GM21717 (cell line): Measurements from ENCODE around the gene SLC43A3.
"Not testable (repeated sequence)": the region's sequence is repeated elsewhere in the genome, so short reads cannot be mapped to it uniquely, and the experiment has no call there.

Experiments used
- ATAC-seq: cut with Tn5 transposase; IDR thresholded peaks from one replicate; pipeline ENCODE4 v1.9.1; 2021; ENCODE audit warnings: mild to moderate bottlenecking, moderate library complexity; ENCODE audit not compliant: unreplicated experiment

SLC43A3 gene

DNA sequence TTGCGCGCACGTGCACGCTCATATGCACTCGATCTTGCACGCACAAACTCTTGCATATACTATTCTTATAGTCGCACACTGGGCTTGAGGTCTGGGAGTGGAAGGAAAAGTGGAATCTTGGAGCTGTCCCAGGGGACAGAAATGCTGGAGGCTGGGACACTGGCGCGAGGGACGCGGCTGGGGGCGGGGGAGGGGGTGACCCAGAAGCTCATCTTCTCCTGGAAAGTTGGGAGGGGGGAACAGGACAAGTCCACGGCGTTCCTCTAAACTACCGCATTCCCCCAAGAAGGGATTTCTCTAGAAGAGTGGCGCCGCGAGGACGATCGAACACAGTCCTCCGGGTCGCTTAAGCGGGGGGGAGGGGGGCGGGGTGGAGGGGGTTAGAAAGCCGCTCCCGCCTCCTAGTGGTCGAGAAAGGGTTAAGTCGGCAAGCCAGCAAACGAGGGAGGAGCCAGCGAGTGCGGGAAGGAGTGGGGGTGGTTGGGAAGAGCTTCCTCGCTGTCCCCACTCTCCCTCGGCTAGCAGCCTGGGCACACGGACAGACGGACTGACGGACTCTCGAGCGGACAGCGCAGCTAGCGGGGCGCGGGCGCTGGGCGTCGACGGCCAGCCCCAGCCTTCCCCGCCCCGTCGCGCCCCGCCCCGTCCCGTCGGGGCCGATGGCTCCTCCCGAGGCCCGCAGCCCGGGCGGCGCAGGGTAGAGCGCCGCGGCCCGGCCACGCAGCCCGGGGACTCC lies 33.3 kb upstream of the SLC43A3 start, which contains the start of gene RTN4RL2:
Gene RTN4RL2 (plus strand): TSS at position 507 of the 736 bp plus-strand sequence. CDS start 338 bp downstream, outside the sequence.
- no peak for ATAC-seq

DNA sequence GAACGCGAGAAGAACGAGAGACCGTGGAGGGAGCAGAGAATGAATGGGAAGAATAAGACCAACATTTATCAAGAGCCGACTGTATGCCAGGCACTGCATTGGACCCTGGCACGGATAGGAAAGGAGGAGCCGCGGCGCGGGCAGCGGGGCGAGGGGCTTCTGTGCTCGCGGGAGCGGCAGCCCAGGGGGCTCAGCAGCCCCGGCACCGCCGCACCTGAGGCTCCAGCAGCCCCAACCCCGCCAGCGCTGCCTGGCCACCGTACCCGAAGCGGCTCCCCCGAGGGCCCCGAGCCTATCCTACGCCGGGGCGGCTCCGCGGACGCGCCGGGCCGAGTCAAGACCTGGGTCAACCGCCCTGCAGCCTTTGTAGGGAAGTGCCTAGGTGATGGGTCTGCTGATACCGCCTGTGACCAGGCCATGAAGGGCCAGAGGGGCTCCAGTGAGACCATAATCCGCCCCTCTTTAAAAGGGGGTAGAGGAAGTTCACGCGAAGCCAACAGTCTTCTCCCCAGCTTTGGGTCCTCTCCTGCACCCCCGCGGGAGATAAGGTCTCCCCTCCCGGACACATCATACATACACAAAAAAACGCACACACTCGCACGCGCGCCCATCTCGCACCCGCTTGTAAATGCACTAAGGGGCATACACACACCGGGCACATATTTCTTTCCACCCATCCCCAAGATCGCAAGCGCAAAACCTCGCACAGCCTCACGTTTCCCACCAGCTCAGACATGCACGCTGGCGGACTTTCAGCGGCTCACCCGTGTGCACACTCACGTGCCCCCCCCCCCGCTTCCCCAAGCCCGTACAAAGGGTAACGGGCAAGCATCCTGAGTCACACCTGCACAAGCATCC lies 32.5 kb upstream of the SLC43A3 start:
- no peak for ATAC-seq

DNA sequence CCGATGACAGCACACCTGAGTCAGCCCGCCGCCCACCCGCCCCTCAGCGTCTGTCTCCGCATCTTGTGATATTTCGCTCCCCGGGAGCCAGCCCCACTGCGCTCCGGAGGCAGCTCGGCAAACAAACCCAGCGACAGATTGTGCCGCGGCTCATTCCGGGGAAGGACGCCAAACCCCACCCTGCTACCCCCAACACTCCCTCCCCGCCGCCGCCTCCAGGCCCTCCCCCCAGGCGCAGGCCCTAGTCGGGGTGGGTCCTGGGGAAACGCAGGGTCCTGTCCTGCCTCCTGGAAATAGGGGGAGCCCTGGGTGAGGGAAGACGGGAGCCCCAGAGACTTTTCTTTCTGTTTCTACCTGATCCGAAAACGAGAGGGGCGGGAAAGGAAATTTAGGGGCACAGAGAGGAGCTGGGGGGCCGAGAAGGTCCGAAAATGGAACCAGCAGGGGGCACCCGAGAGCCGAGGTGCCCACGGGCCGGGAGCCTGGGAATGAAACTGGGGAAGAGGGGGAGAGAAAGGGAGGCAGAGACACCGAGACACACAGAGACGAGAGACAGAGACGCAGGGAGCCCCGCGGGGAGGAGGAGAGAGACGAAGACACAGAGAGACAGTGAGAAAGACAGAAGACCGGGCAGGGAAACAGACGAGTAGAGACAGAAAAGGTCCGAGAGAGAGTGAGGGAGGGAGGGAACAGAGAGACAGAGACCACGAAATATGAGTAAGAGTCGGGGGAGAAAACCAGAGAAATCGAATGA lies 31.7 kb upstream of the SLC43A3 start:
- peak; percentile 37 for ATAC-seq

DNA sequence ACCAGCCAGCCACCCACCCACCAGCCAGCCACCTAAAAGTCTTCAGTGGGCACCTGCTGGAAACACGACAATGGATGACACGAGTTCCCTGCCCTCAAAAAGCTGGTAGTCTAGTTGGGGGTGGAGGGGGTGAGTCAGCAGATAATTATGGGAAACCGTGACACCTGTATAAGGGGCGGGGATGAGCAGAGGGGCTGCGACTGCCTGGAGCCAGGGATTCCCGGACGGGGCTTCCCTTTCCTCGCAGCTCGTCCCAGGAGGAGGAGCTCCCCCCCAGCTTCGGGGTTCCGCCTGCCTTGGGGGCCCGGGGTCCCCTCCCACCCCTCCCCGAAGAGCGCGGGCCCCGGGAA lies 31.1 kb upstream of the SLC43A3 start:
- ATAC-seq, result no peak

DNA sequence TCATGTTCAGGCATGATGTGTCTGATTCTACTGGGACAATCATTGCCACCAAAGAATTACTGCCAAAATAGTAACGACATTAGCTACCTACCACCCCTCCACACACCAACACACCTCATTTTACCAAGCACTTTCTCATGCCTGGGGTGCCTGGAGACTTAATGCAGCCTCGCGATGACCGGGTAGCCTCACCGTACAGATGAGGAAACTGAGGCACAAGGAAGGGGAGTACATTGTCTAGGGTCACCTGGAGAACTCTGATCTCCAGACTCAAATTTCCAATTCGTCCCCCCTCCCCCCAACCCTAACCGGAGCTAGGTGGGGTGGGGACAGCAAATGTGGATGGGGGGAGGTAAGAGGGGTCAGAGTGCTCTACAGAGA lies 30.7 kb upstream of the SLC43A3 start:
- peak; percentile 14 for ATAC-seq

DNA sequence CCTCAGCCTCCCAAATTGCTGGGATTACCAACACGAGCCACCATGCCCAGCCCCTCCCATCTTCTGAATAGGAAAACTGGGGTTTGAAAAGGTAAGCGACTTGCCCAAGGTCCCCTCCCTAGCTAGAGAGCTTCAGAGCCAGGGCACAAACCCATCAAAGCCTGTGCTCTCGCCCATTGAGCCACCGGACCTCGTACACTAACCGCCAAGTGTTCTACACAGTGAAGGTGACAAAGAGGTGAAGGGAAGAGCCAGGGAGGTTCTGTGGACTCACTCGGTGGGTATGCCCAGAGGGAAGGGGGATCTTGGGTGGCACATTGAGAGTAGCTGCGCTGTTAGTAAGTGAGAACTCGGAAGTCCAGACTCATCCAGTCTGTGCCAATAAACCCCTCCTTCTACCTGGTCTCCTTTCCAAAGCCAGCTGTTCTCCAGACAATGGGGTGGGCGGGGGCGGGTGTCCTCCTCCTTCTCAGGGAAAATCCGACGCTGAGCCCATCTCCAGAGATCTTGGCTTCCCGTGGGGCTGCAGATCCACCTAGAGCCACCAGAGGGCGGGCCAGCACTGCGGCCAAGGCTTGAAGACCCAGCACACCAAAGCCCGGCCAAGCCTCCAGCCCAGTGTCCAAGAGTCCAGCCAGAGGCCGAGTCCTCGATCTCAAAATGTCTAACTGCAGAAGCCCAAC lies 30.2 kb upstream of the SLC43A3 start:
- ATAC-seq, result peak; percentile 61

DNA sequence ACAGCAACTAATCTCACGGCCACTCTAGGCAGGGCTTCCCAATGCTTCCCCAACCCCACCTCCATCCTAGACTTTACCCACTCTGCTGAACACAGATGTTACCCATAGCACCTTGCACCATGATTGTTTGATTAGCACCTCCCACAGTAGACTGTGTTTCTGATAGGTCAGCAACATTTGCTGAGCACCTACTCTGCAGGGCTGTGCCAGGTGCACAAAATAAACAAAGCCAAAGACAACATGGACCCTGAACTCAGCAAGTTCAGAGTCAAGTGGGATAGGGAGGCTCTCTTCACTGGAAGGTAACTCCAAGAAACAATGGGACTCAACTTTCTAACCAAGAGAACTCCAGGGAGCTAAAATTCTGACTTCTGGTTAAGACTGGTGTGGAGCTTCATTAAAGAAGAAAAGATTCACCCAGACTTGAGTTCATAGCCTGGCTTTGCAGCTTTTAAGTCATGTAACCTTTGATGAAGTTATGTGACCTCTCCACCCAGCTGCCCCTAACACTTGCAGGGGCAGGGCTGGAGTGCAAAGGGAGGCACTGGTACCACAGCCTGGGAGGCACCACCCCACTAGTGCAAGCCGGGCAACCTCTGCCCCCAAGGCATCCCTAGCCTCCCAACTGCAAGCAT lies 26.7 kb upstream of the SLC43A3 start:
- ATAC-seq, result no peak

DNA sequence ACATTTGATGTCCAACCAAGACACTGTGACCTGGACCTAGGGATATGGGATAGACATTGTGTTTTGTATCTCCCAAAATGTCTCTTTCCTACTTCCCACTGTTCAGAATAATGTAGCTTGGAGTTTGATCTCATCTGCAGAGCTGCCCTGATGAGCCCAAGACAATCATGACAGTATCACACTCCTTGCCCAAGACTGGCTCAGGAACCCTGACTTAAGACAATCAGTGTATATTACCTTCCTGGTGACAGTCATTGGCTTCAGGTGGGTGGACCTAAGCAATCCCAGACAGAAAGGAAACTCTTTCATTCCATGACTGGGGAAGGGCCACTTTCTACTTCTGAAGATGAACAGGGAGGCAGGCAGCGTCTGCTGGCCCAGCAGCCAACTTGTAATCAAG lies 19.1 kb upstream of the SLC43A3 start:
- no peak for ATAC-seq

DNA sequence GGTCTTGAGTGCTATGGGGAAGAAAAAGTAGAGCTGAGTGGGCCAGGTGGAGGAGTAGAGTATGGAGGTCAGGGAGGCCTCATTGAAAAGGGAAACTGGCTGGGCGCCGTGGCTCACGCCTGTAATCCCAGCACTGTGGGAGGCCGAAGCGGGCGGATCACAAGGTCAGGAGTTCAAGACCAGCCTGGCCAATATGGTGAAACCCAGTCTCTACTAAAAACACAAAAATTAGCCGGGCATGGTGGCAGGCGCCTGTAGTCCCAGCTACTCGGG lies 18.1 kb upstream of the SLC43A3 start:
- ATAC-seq, result not testable (repeated sequence)

DNA sequence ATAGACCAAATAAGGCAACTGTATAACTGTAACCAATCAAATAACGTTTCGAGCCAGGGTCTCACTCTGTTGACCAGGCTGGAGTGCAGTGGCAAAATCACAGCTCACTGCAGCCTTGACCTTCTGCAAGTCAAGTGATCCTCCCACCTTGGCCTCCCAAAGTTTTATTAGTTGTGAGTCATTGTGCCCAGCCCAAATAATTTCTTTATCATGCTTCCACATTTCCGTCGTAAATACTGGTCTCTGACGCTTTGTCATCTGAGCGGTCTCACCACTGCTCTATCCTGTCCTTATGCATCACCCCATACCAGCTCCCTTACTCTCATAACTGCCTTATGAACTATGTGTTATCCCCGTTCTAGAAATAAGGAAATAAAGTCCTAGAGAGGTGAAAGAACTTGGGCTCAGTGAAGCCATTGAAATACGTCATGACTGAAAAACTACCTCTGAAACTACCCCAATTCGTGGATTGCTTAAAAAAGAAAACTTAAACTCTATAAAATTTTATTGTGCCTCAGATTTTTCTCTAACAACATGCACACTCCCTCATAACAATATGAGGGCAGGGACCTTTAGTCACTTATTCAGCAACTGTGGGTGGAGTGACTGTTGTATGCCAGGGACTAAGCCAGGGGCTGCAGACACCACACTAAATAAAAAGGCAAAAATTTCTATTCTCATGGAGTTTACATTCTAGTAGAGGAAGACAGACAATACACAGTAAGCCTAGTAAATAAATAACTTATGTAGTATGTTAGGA lies 17.6 kb upstream of the SLC43A3 start:
- no peak for ATAC-seq

DNA sequence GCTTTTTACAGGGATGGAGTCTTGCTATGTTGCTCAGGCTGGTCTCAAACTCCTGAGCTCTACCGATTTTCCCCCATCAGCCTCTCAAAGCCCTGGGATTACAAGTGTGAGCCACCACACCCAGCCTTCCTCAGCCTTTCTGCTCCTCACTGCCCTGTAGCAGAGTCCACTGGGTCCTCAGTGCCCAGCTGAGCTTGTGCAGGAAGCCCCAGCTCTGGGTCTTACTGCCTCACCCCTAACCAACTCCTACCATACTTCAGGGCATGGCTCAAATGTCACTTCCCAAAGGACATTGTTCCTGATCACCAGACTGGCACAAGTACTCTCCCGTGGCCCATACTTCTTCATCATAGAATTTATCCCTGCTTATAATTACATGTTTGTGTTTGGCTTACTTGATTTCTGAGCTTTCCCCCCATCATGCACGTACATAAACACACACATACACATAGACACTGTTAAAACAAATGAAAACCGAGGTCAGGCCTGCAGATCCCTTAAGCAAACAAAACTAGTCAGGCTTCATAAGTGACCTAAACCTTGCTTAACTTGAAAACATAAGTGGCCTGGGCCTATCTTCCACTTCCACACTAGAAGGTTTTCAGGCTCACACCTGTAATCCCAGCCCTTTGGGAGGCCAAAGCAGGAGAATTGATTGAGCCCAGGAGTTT lies 14.0 kb upstream of the SLC43A3 start:
- ATAC-seq, result no peak

DNA sequence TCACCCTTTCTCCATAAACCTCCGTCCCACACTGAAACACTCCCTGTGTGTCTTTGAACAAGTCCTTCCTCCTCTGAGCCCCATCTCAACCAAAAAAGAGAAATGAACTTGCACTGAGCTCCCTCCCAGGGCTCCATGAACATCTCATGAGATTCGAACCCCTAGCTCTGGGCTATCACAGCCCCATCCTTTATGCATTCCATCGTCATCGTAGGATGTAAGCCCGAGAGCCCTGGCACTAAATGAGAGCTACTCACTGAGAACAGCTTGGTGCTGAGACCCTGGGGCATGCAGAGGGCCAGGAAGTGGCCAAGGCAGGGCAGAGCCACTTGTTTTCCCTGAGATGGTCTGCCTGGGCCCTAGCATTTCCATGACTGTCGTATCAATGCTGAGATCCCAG lies 12.9 kb upstream of the SLC43A3 start:
- no peak for ATAC-seq

DNA sequence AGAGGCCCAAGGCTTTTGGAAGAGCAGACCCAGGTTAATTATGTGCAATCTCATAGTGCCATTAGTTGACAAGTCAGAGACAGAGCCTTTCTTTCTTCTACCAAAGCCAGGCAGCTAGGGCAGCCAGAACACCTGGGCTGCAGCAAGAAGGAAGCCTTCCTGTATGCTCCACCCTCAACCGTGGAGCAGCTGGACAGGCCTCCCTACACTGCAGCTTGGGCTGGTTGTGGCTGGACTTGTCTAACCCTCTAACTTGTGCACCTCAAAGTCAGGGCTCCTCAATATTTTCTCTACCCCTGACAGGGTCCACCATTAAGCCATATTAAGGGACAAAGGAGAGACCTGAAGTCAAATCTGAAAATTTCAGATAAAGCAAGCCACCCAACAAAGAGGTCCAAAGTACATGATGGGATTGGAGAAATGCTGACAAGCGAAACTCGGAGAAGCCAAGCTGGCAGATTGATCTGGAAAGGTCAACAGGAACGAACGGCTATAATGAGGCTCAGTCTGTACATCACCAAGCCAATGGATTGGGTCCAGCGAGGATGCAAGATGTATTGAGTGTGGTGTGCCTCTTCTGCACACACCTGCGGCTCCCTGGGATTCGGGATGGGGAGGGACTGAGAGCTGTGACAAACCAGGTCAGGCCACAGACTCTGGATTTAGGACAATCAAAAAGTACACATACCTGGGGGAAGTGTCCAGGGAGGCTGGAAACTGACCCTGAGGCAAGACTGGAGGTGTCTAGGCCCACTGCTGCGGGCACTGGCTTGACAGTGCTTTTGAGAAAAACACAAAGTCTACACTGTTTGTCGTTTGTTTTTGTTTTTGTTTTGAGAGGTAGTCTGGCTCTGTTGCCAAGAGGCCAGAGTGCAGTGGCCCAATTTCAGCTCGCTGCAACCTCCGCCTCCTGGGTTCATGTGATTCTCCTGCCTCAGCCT lies 11.7 kb upstream of the SLC43A3 start:
- ATAC-seq, result no peak

DNA sequence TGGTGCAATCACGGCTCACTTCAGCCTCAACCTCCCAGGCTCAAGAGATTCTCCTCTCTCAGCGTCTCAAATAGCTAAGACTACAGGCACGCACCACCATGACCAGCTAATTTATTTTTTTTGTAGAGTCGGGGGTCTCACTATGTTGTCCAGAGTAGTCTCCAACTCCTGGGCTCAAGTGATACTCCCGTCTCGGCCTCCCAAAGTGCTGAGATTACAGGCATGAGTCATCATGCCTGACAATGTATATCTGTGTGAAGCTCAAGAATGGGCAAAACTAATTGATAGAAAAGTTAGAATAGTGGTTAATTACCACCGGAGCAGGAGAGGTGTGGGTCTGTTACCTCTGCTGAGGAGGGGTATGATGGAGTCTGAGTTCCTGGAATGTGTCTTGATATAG lies 9.1 kb upstream of the SLC43A3 start:
- ATAC-seq, result no peak

DNA sequence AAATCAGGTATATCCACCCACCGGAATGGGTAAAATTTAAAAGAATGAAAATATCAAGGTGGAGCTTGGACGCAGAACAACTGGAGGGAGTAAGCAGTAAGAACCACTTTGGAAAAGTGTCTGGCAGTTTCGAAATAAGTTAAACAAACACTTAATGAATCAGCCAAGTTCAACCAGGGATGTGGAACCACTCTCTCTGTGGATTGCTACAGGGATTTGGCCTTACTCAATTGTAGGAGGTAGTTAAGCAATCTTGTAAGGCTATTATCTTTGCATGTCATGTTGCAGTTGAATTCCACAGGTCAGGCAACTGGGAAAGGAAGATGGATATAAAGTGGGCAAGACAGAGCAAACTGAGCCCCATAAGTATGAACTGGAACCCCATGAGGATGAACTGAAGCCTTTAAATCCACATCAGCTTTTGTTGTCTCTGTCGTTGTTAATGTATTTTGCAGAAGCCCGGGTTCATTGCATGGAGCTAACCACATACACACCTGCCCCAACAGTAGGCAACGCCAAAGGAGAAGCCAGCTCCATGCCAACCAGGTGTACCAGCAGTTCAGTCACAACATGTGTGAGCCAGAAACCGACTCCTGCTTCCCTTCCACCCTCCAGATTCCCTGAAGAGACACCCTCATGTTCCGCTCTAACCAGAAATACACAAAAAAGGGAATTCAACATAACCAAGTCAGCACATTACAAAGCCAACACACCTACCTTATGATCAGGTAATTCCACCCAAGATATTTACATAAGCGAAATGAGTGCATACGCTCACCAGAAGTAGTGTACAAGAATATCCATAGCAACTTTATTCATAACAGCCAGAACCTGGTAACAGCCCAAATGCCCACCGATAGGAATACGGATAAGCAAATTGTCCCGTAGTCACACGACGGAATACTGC lies 8.0 kb upstream of the SLC43A3 start:
- no peak for ATAC-seq

DNA sequence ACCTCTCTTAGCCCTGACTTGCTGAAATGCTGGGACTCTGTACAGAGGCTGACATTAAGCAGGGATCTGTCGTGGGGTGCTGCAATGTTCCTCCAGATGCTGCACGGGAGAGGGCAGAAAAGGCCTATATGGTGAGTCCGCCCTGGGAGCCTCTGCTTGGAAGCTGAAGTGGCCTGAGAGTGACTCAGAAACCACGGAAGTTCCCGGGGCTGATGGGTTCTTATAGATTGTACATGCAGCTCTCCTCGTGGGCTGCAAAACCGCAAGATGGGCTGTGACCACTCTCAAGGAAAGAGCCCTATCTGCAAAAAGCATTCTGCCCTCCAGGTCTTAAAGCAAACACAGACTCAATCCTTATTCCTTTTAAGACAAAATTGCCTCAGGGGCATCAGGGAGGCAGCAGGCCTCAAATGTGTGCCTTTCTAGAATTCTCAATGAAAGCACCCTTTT lies 5.8 kb upstream of the SLC43A3 start:
- peak; percentile 37 for ATAC-seq

DNA sequence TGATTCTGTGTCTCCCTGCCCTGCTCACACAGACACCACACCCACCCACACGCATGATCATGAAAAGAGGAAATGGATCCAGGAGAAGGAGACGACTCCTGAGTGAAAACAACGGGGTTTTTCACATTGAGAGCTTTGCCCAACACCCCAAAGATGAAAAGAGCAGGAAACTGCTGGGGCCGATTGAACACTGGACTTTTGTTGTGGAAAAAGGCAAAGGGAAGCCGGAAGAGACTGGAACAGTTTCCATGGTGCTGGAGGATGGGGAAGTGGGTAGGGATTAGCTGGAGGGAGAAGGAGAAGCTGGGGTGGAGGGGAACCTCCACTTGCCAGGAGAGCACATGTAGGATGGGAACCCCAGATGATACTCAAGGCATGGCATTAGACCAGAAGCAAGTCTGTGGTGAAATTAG lies 5.2 kb upstream of the SLC43A3 start:
- no peak for ATAC-seq
